ENCODE measurements around the gene CBFB. TPM values are rescaled to one million over a fixed set of nuclear protein-coding genes. Genes with fewer than 3 reads are reported as not detected.

Gene CBFB
- total and polyA plus RNA-seq, 2 of the 13 experiments (the other 11 are each of a cell fraction or from before 2014, with no cell fraction given) = 22.1 to 70.8 TPM

- TF ChIP-seq ZNF605 (CRISPR knock-in tag; IDR thresholded peaks at IDR 0.05) = peak; percentile 63; the same call in 1 of the 2 replicates
- peak; percentile 81; the same call in 1 of the 2 replicates for TF ChIP-seq RFXAP (CRISPR knock-in tag; IDR thresholded peaks at IDR 0.05; ENCODE audit: borderline replicate concordance)
- peak; percentile 86 for TF ChIP-seq SMAD3 (CRISPR knock-in tag; IDR thresholded peaks at IDR 0.05)
- TF ChIP-seq NR0B2 (CRISPR knock-in tag; IDR thresholded peaks at IDR 0.05) = 0 out of 2 replicates have a peak, but pooled peaks have one; percentile 39
- TF ChIP-seq BCLAF1 (IDR thresholded peaks at IDR 0.05) = no peak
- no peak for TF ChIP-seq ZFYVE20 (CRISPR knock-in tag; IDR thresholded peaks at IDR 0.05; ENCODE audit: borderline replicate concordance, low read depth)
- TF ChIP-seq JUNB (CRISPR knock-in tag; IDR thresholded peaks at IDR 0.05; ENCODE audit: borderline replicate concordance) = no peak
- TF ChIP-seq SNAI1 (CRISPR knock-in tag; IDR thresholded peaks at IDR 0.05; ENCODE audit: borderline replicate concordance) = no peak
- TF ChIP-seq REPIN1 (CRISPR knock-in tag; IDR thresholded peaks at IDR 0.05; ENCODE audit: borderline replicate concordance, low read depth) = peak; percentile 81; the same call in 1 of the 2 replicates
- no peak for TF ChIP-seq ZMAT5 (CRISPR knock-in tag; IDR thresholded peaks at IDR 0.05; ENCODE audit: borderline replicate concordance, low read depth)
- no peak for TF ChIP-seq LCORL (IDR thresholded peaks at IDR 0.05)
- peak; percentile 76 for TF ChIP-seq LCORL (CRISPR knock-in tag; IDR thresholded peaks at IDR 0.05)
- TF ChIP-seq SMC3 (IDR thresholded peaks at IDR 0.05; ENCODE audit: low read length) = peak; percentile 99
- TF ChIP-seq ISL2 (CRISPR knock-in tag; IDR thresholded peaks at IDR 0.05) = no peak
- TF ChIP-seq KLF11 (CRISPR knock-in tag; IDR thresholded peaks at IDR 0.05) = no peak
- TF ChIP-seq, protein P1, sequence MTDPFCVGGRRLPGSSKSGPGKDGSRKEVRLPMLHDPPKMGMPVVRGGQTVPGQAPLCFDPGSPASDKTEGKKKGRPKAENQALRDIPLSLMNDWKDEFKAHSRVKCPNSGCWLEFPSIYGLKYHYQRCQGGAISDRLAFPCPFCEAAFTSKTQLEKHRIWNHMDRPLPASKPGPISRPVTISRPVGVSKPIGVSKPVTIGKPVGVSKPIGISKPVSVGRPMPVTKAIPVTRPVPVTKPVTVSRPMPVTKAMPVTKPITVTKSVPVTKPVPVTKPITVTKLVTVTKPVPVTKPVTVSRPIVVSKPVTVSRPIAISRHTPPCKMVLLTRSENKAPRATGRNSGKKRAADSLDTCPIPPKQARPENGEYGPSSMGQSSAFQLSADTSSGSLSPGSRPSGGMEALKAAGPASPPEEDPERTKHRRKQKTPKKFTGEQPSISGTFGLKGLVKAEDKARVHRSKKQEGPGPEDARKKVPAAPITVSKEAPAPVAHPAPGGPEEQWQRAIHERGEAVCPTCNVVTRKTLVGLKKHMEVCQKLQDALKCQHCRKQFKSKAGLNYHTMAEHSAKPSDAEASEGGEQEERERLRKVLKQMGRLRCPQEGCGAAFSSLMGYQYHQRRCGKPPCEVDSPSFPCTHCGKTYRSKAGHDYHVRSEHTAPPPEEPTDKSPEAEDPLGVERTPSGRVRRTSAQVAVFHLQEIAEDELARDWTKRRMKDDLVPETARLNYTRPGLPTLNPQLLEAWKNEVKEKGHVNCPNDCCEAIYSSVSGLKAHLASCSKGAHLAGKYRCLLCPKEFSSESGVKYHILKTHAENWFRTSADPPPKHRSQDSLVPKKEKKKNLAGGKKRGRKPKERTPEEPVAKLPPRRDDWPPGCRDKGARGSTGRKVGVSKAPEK (CRISPR knock-in tag; IDR thresholded peaks at IDR 0.05; ENCODE audit: borderline replicate concordance) = 0 out of 2 replicates have a peak, but pooled peaks have one; percentile 33
- 0 out of 2 replicates have a peak, but pooled peaks have one; percentile 36 for TF ChIP-seq TSC22D2 (CRISPR knock-in tag; IDR thresholded peaks at IDR 0.05; ENCODE audit: borderline replicate concordance)
- TF ChIP-seq EED (CRISPR knock-in tag; IDR thresholded peaks at IDR 0.05) = peak; percentile 80; the same call in 1 of the 2 replicates
- TF ChIP-seq, protein P2, sequence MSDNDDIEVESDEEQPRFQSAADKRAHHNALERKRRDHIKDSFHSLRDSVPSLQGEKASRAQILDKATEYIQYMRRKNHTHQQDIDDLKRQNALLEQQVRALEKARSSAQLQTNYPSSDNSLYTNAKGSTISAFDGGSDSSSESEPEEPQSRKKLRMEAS (IDR thresholded peaks at IDR 0.05) = peak; percentile 95
- peak; percentile 97 for TF ChIP-seq ZMYM4 (CRISPR knock-in tag; IDR thresholded peaks at IDR 0.05)
- TF ChIP-seq ZBTB2 (CRISPR knock-in tag; IDR thresholded peaks at IDR 0.05; ENCODE audit: low read depth) = no peak
- peak; percentile 100 for TF ChIP-seq SIX1 (CRISPR knock-in tag; IDR thresholded peaks at IDR 0.05; ENCODE audit: borderline replicate concordance)
Observed at GRCh38 chr16:67017810-67018488, 11.0 kb upstream of the CBFB start (continued).
